Stimulated activated effector memory CD8-positive, alpha-beta T cell treated with anti-CD3 and anti-CD28 coated beads, Interleukin-12 subunit alpha, Interleukin-12 subunit beta, amount 100 ng/mL, for 72 hours (primary cell): ENCODE measurements around the gene WDR33.

Experiments
- ATAC-seq: fragments of 150-1000 bp; cut with Tn5 transposase; 2 replicates; pipeline ENCODE4 v1.10.0; 2021
- DNase-seq, 2 donors: peaks; one replicate each; pipeline ENCODE4 v3.0.0; 2021 to 2022; ENCODE audit warnings: low spot score in 2 of 2
- H3K27ac Mint-ChIP-seq: one replicate; pipeline ENCODE4 v1.8.0; 2022; ENCODE audit warnings: mild to moderate bottlenecking, mixed read lengths
- H3K36me3 Mint-ChIP-seq: one replicate; pipeline ENCODE4 v1.8.0; 2022; ENCODE audit warnings: mild to moderate bottlenecking, mixed read lengths
- H3K4me1 Mint-ChIP-seq: one replicate; pipeline ENCODE4 v1.8.0; 2022; ENCODE audit warnings: mixed read lengths
- H3K4me3 Mint-ChIP-seq: one replicate; pipeline ENCODE4 v1.8.0; 2022; ENCODE audit warnings: mild to moderate bottlenecking, mixed read lengths
- H3K9me3 Mint-ChIP-seq: one replicate; pipeline ENCODE4 v1.8.0; 2022; ENCODE audit warnings: mixed read lengths

The WDR33 gene

GRCh38 chr2:127704641-127705390 is 106.2 kb downstream of the WDR33 start:
- Mint-ChIP-seq H3K27ac (no peak overlapping the region), H3K4me1 (peaks cover 22% of the 10 kb centered on the region), H3K36me3 (peaks cover 91% of the 10 kb centered on the region), H3K9me3 (no peaks in the 10 kb centered on the region), H3K4me3 (no peak overlapping the region)
- DNase-seq (no peak), ATAC-seq (no peak)

- Mint-ChIP-seq H3K36me3 (peaks cover 76% of the 10 kb centered on the region), H3K27ac (no peak overlapping the region), H3K9me3 (no peaks in the 10 kb centered on the region), H3K4me1 (peaks cover 22% of the 10 kb centered on the region), H3K4me3 (peak overlapping the region; percentile 88)
- no peak for ATAC-seq
- no peak for DNase-seq
Measured at GRCh38 chr2:127703282-127703681, 107.7 kb downstream of the WDR33 start.

GRCh38 chr2:127702395-127703009 is 108.5 kb downstream of the WDR33 start:
- Mint-ChIP-seq H3K4me3 (peak overlapping the region; percentile 88), H3K4me1 (peaks cover 22% of the 10 kb centered on the region), H3K27ac (peak overlapping the region; percentile 87), H3K36me3 (peaks cover 68% of the 10 kb centered on the region), H3K9me3 (no peaks in the 10 kb centered on the region)
- no peak for DNase-seq
- no peak for ATAC-seq

GRCh38 chr2:127701651-127702394 is 109.1 kb downstream of the WDR33 start:
- Mint-ChIP-seq H3K4me3 (peak overlapping the region; percentile 88), H3K36me3 (peaks cover 61% of the 10 kb centered on the region), H3K4me1 (peaks cover 22% of the 10 kb centered on the region), H3K9me3 (no peaks in the 10 kb centered on the region), H3K27ac (peak overlapping the region; percentile 94)
- DNase-seq (peak; percentile 65 to 86), ATAC-seq (peak; percentile 84)

- H3K4me3 Mint-ChIP-seq, result peak within 1 kb of the TSS; percentile 88
Measured at GRCh38 chr2:127701193-127701650, 109.7 kb downstream of the WDR33 start, which contains the start of gene SFT2D3. Gene SFT2D3 (plus strand): TSS chr2:127701497. CDS start chr2:127701529, 32 bp downstream.

GRCh38 chr2:127700527-127701192 is 110.3 kb downstream of the WDR33 start:
- no peaks in the 10 kb centered on the region for H3K9me3 Mint-ChIP-seq
- H3K4me1 Mint-ChIP-seq, result peaks cover 22% of the 10 kb centered on the region
- peak overlapping the region; percentile 94 for H3K27ac Mint-ChIP-seq
- peaks cover 50% of the 10 kb centered on the region for H3K36me3 Mint-ChIP-seq
- ATAC-seq (peak; percentile 6), DNase-seq (peak in 1 of 2 donors; percentile 58)
- peak overlapping the region; percentile 88 for H3K4me3 Mint-ChIP-seq

More at GRCh38 chr2:127701193-127701650, 109.7 kb downstream of the WDR33 start, which contains the start of gene SFT2D3:
- peak within 1 kb of the TSS; percentile 94 for H3K27ac Mint-ChIP-seq
- DNase-seq (peak; percentile 81 to 94), ATAC-seq (peak; percentile 87)
- H3K4me1 Mint-ChIP-seq, result peaks cover 22% of the 10 kb centered on the region
- H3K36me3 Mint-ChIP-seq, result peaks cover 55% of the 10 kb centered on the region
- no peaks in the 10 kb centered on the region for H3K9me3 Mint-ChIP-seq

GRCh38 chr2:127698553-127699355 is 112.2 kb downstream of the WDR33 start:
- peaks cover 8% of the 10 kb centered on the region for H3K4me1 Mint-ChIP-seq
- ATAC-seq, result no peak
- H3K27ac Mint-ChIP-seq, result peak overlapping the region; percentile 43

GRCh38 chr2:127697482-127698180 is 113.3 kb downstream of the WDR33 start:
- no peak for DNase-seq
- H3K4me3 Mint-ChIP-seq, result no peak overlapping the region
- peak overlapping the region; percentile 36 for H3K27ac Mint-ChIP-seq
- H3K36me3 Mint-ChIP-seq, result peaks cover 21% of the 10 kb centered on the region
- H3K9me3 Mint-ChIP-seq, result no peaks in the 10 kb centered on the region
- ATAC-seq, result no peak
- H3K4me1 Mint-ChIP-seq, result peaks cover 8% of the 10 kb centered on the region

More at GRCh38 chr2:127698553-127699355, 112.2 kb downstream of the WDR33 start:
- Mint-ChIP-seq H3K9me3 (no peaks in the 10 kb centered on the region), H3K4me3 (no peak overlapping the region), H3K36me3 (peaks cover 31% of the 10 kb centered on the region)
- DNase-seq, result no peak

- Mint-ChIP-seq H3K4me1 (peaks cover 8% of the 10 kb centered on the region), H3K27ac (no peak overlapping the region), H3K9me3 (peaks cover 12% of the 10 kb centered on the region), H3K4me3 (no peak overlapping the region), H3K36me3 (peaks cover 8% of the 10 kb centered on the region)
- DNase-seq (no peak), ATAC-seq (peak; percentile 79)
Measured at GRCh38 chr2:127695491-127696472, 115.2 kb downstream of the WDR33 start.

- no peaks in the 10 kb centered on the region for H3K4me1 Mint-ChIP-seq
- H3K4me3 Mint-ChIP-seq, result no peak overlapping the region
- DNase-seq (no peak), ATAC-seq (no peak)
- H3K27ac Mint-ChIP-seq, result no peak overlapping the region
- peaks cover 12% of the 10 kb centered on the region for H3K9me3 Mint-ChIP-seq
- peaks cover under 1% of the 10 kb centered on the region for H3K36me3 Mint-ChIP-seq
Measured at GRCh38 chr2:127694986-127695385, 116.0 kb downstream of the WDR33 start.

GRCh38 chr2:127690696-127691095 is 120.3 kb downstream of the WDR33 start:
- no peaks in the 10 kb centered on the region for H3K36me3 Mint-ChIP-seq
- ATAC-seq (no peak), DNase-seq (no peak)
- no peak overlapping the region for H3K27ac Mint-ChIP-seq
- no peak overlapping the region for H3K4me3 Mint-ChIP-seq
- H3K9me3 Mint-ChIP-seq, result peaks cover 12% of the 10 kb centered on the region
- no peaks in the 10 kb centered on the region for H3K4me1 Mint-ChIP-seq

- Mint-ChIP-seq H3K27ac (no peak overlapping the region), H3K9me3 (peaks cover 12% of the 10 kb centered on the region), H3K36me3 (no peaks in the 10 kb centered on the region), H3K4me1 (no peaks in the 10 kb centered on the region), H3K4me3 (no peak overlapping the region)
- ATAC-seq (no peak), DNase-seq (no peak)
Measured at GRCh38 chr2:127688405-127688804, 122.6 kb downstream of the WDR33 start.
